Cardiac muscle cell (in vitro differentiated cells and primary cell): Measurements from ENCODE around the gene SRF. TPM values are rescaled to one million over a fixed set of nuclear protein-coding genes. Genes with fewer than 3 reads are reported as not detected.

ENCODE experiments used
- DNase-seq, 2 donors: peaks; one replicate each; pipeline versions ENCODE4 v3.0.0 to v3.0.0-alpha.2; 2010 to 2017; ENCODE audit warnings: low read depth in 1 of 2, low spot score in 1 of 2
- H3K27ac ChIP-seq: fragments of 200-600 bp; sonication (generic); 2 replicates; pipeline ENCODE4 v1.5.1; 2016
- H3K27me3 ChIP-seq: fragments of 200-600 bp; sonication (generic); 2 replicates; pipeline ENCODE4 v1.6.0; 2016; ENCODE audit warnings: control low read depth
- H3K36me3 ChIP-seq: fragments of 200-600 bp; sonication (generic); 2 replicates; pipeline ENCODE4 v1.5.1; 2016; ENCODE audit warnings: control low read depth
- H3K4me1 ChIP-seq: fragments of 200-600 bp; sonication (generic); 2 replicates; pipeline ENCODE4 v1.8.1; 2017; ENCODE audit warnings: low read depth, mild to moderate bottlenecking, mixed run types
- H3K4me3 ChIP-seq: fragments of 200-600 bp; sonication (generic); 2 replicates; pipeline ENCODE4 v1.5.1; 2016; ENCODE audit warnings: mild to moderate bottlenecking
- H3K9me3 ChIP-seq: fragments of 200-600 bp; sonication (generic); 2 replicates; pipeline ENCODE4 v1.5.1; 2017; ENCODE audit warnings: low read depth, mild to moderate bottlenecking, control low read depth
- CTCF ChIP-seq: IDR thresholded peaks from 2 replicates; pipeline ENCODE4 v1.5.1; 2012; ENCODE audit warnings: low read depth, mild to moderate bottlenecking, low read length
- polyA plus RNA-seq: library from polyadenylated mRNA; unstranded; fragments of >200 nt; fragmentation: Nextera tagmentation; extraction: Ambion mirVana; gene quantifications from 2 replicates; pipeline ENCODE4 v1.2.1, GENCODE V29; 2016
- total RNA-seq: library from RNA; depleted of rRNA; stranded (reverse); fragments of >200 nt; gene quantifications from 2 replicates; pipeline ENCODE4 v1.2.3, GENCODE V29; 2016

Gene SRF
- total and polyA plus RNA-seq, 2 experiments from 2014 or later = 10.2 to 76.8 TPM

GRCh38 chr6:43188426-43188825 is 17.4 kb downstream of the SRF start:
- H3K36me3 ChIP-seq = no peaks in the 10 kb centered on the region
- no peaks in the 10 kb centered on the region for H3K27me3 ChIP-seq
- H3K4me3 ChIP-seq = no peak overlapping the region
- H3K9me3 ChIP-seq = no peaks in the 10 kb centered on the region
- TF ChIP-seq CTCF = no peak
- H3K4me1 ChIP-seq = peaks cover 18% of the 10 kb centered on the region
- DNase-seq = no peak
- H3K27ac ChIP-seq = no peak overlapping the region

- Histone ChIP-seq H3K27ac (peak overlapping the region; percentile 85), H3K27me3 (no peaks in the 10 kb centered on the region), H3K9me3 (no peaks in the 10 kb centered on the region), H3K4me1 (peaks cover 18% of the 10 kb centered on the region), H3K4me3 (peak overlapping the region; percentile 4), H3K36me3 (no peaks in the 10 kb centered on the region)
- peak in 1 of 2 donors; percentile 64 for DNase-seq
- no peak for TF ChIP-seq CTCF
Measured at GRCh38 chr6:43189776-43190304, 18.8 kb downstream of the SRF start.

GRCh38 chr6:43192911-43193310 is 21.8 kb downstream of the SRF start:
- no peaks in the 10 kb centered on the region for H3K27me3 ChIP-seq
- no peak for DNase-seq
- no peak for TF ChIP-seq CTCF
- no peaks in the 10 kb centered on the region for H3K9me3 ChIP-seq
- H3K36me3 ChIP-seq = no peaks in the 10 kb centered on the region
- H3K4me1 ChIP-seq = peaks cover 18% of the 10 kb centered on the region
- no peak overlapping the region for H3K4me3 ChIP-seq
- H3K27ac ChIP-seq = no peak overlapping the region

- DNase-seq = no peak
- no peak for TF ChIP-seq CTCF
- Histone ChIP-seq H3K4me1 (peaks cover 18% of the 10 kb centered on the region), H3K9me3 (no peaks in the 10 kb centered on the region), H3K36me3 (no peaks in the 10 kb centered on the region), H3K27ac (no peak overlapping the region), H3K4me3 (no peak overlapping the region), H3K27me3 (no peaks in the 10 kb centered on the region)
Measured at GRCh38 chr6:43193929-43194328, 22.9 kb downstream of the SRF start.

GRCh38 chr6:43196337-43196736 is 25.3 kb downstream of the SRF start:
- peak overlapping the region; percentile 58 for H3K27ac ChIP-seq
- no peak overlapping the region for H3K4me3 ChIP-seq
- no peak for TF ChIP-seq CTCF
- no peaks in the 10 kb centered on the region for H3K9me3 ChIP-seq
- DNase-seq = peak in 1 of 2 donors; percentile 30
- peaks cover 2% of the 10 kb centered on the region for H3K36me3 ChIP-seq
- H3K4me1 ChIP-seq = no peaks in the 10 kb centered on the region
- H3K27me3 ChIP-seq = no peaks in the 10 kb centered on the region
